K562 (cell line): ENCODE results near the gene ERICH6B. TPM values are rescaled to one million over a fixed set of nuclear protein-coding genes. Genes with fewer than 3 reads are reported as not detected.

Source experiments
- ATAC-seq: fragments of 200-7000 bp; cut with Tn5 transposase; 3 replicates; pipeline ENCODE4 v1.9.1; 2020; ENCODE audit warnings: moderate library complexity
- BruUV-seq: library from RNA; stranded (reverse); fragments of 400-500 nt; replicated peaks from 2 replicates; lab custom pipeline; 2021; lab: Mats Ljungman, UMichigan
- CTCF ChIA-PET: fragments of 300-600 bp; formaldehyde crosslinking; extraction: SDS; loops from one replicate; lab custom pipeline; 2021; ENCODE audit warnings: low intra/inter-chr PET ratio; lab: Yijun Ruan, JAX
- POLR2A ChIA-PET: fragments of 300-600, 350-650 bp; sonication (Branson Sonifier 250); formaldehyde crosslinking; extraction: SDS; loops from one replicate; lab custom pipeline; 2021; ENCODE audit warnings: antibody characterized with exemption, inconsistent platforms; lab: Yijun Ruan, JAX
- DNase-seq, 4 experiments: peaks; one replicate each; pipeline versions ENCODE4 v3.0.0 to v3.0.0-alpha.2; 2011 to 2018; ENCODE audit warnings: low spot score in 3 of 4, mixed read lengths in 3 of 4; ENCODE audit errors: extremely low read depth in 1 of 4
- FAIRE-seq: peaks from 2 replicates; lab custom pipeline; 2011; peaks lifted over from hg19 to GRCh38; lab: Jason Lieb, UNC
- H2AFZ ChIP-seq: 2 replicates; pipeline ENCODE4 v1.6.0; 2011; ENCODE audit warnings: low read depth, low read length, control low read depth, inconsistent platforms
- H3K27ac ChIP-seq: fragments of 200-600 bp; 3 replicates; pipeline ENCODE4 v1.8.0; 2011; ENCODE audit warnings: low read depth, mild to moderate bottlenecking, control low read depth, inconsistent platforms, low read length, moderate library complexity, mixed read lengths; ENCODE audit errors: extremely low read depth
- H3K27me3 ChIP-seq, 2 experiments: fragments of 300-600 bp in 1 of 2; 2 replicates in 1 of 2; 3 replicates in 1 of 2; pipeline versions ENCODE4 v1.6.0 to v1.8.0; 2011; ENCODE audit warnings: inconsistent platforms in 2 of 2, low read length in 2 of 2, mild to moderate bottlenecking in 1 of 2, mixed read lengths in 1 of 2, moderate library complexity in 1 of 2; ENCODE audit not compliant: control insufficient read depth in 2 of 2, insufficient read depth in 2 of 2
- H3K36me3 ChIP-seq: fragments of 300-600 bp; 3 replicates; pipeline ENCODE4 v1.8.0; 2011; ENCODE audit warnings: mild to moderate bottlenecking, low read length, inconsistent platforms; ENCODE audit not compliant: control insufficient read depth, insufficient read depth
- H3K4me1 ChIP-seq, 2 experiments: fragments of 200-600 bp in 1 of 2; replicated peaks in 1 of 2; 2 replicates in 1 of 2; 3 replicates in 1 of 2; pipeline versions ENCODE4 v1.5.1 to v1.8.0; 2011; ENCODE audit warnings: inconsistent platforms in 2 of 2, low read length in 2 of 2, mild to moderate bottlenecking in 1 of 2, mixed read lengths in 1 of 2, moderate library complexity in 1 of 2; ENCODE audit not compliant: control insufficient read depth in 2 of 2, insufficient read depth in 2 of 2
- H3K4me2 ChIP-seq: 2 replicates; pipeline ENCODE4 v1.6.1; 2011; ENCODE audit warnings: low read length, control low read depth, inconsistent platforms, mixed read lengths; ENCODE audit not compliant: insufficient read depth
- H3K4me3 ChIP-seq: fragments of 200-600 bp; sonication (generic), shearing (Covaris generic); 2 replicates; pipeline ENCODE4 v1.5.1; 2016; ENCODE audit warnings: control low read depth, inconsistent platforms
- H3K79me2 ChIP-seq: fragments of 200-600 bp; 3 replicates; pipeline ENCODE4 v1.8.0; 2011; ENCODE audit warnings: low read length, inconsistent platforms; ENCODE audit not compliant: control insufficient read depth, insufficient read depth
- H3K9ac ChIP-seq, 2 experiments: 2 replicates each; pipeline versions ENCODE4 v1.6.0 to v1.6.1; 2011; ENCODE audit warnings: low read depth in 2 of 2, low read length in 2 of 2, control low read depth in 1 of 2, inconsistent platforms in 1 of 2, mild to moderate bottlenecking in 1 of 2, mixed read lengths in 1 of 2; ENCODE audit not compliant: insufficient read depth in 1 of 2
- H3K9me1 ChIP-seq: one replicate; pipeline ENCODE4 v1.6.0; 2011; ENCODE audit warnings: inconsistent platforms, mild to moderate bottlenecking, low read length, moderate library complexity; ENCODE audit not compliant: control insufficient read depth, insufficient read depth
- H3K9me3 ChIP-seq: replicated peaks from 2 replicates; pipeline ENCODE4 v1.5.1; 2011; ENCODE audit warnings: low read depth, low read length, inconsistent platforms; ENCODE audit not compliant: control insufficient read depth, insufficient read depth
- H4K20me1 ChIP-seq: replicated peaks from 2 replicates; pipeline ENCODE4 v1.6.1; 2011; ENCODE audit warnings: low read length, inconsistent platforms, mixed read lengths; ENCODE audit not compliant: control insufficient read depth, insufficient read depth
- CHCHD3 ChIP-seq: fragments of 250-450 bp; sonication (Bioruptor Pico); IDR thresholded peaks from 2 replicates; pipeline ENCODE4 v2.1.2; 2022; ENCODE audit warnings: mild to moderate bottlenecking
- GTF3C2 ChIP-seq: IDR thresholded peaks from 3 replicates; pipeline ENCODE4 v1.6.1; 2011; ENCODE audit warnings: borderline replicate concordance, mild to moderate bottlenecking, moderate library complexity; ENCODE audit not compliant: insufficient read length; ENCODE audit errors: extremely low read depth
- IFI16 ChIP-seq: fragments of 250-450 bp; sonication (Bioruptor Pico); IDR thresholded peaks from 2 replicates; pipeline ENCODE4 v2.1.2; 2022; ENCODE audit warnings: mild to moderate bottlenecking, inconsistent platforms
- PATZ1 ChIP-seq: fragments of 250-450 bp; sonication (Bioruptor Pico); IDR thresholded peaks from 2 replicates; pipeline ENCODE4 v1.5.0; 2020; ENCODE audit warnings: mild to moderate bottlenecking, borderline replicate concordance
- RREB1 ChIP-seq: fragments of 250-450 bp; sonication (Bioruptor Pico); IDR thresholded peaks from 2 replicates; pipeline ENCODE4 v1.4.0; 2020
- ZFPM2 ChIP-seq: fragments of 250-450 bp; sonication (Bioruptor Pico); IDR thresholded peaks from 2 replicates; pipeline ENCODE4 v1.5.1; 2022; ENCODE audit warnings: mild to moderate bottlenecking
- ZNF3 ChIP-seq: fragments of 250-450 bp; sonication (Bioruptor Pico); IDR thresholded peaks from 2 replicates; pipeline ENCODE4 v1.5.0; 2021; ENCODE audit warnings: mild to moderate bottlenecking, moderate library complexity
- WGBS: fragments of 100-300 bp; shearing (Covaris generic); methylation state at CpG from one replicate; pipeline ENCODE4 v1.1.6; 2016; ENCODE audit warnings: low coverage, mixed read lengths; ENCODE audit not compliant: insufficient coverage; ENCODE audit errors: missing lambda C conversion rate; 5-methylcytosine and 5-hydroxymethylcytosine counted together
- in situ Hi-C: fragments of 300-500 bp; cut with MboI; formaldehyde crosslinking; loops from 4 replicates; pipeline ENCODE4 v1.15.0; 2018; ENCODE audit warnings: inconsistent platforms, mixed read lengths
- intact Hi-C: fragments of 100-400 bp; cut with micrococcal nuclease; formaldehyde crosslinking; loops from 2 replicates; pipeline ENCODE4 v1.14.2; 2022
- polyA plus RNA-seq, 8 experiments: library from polyadenylated mRNA; depleted of rRNA in 4 of 8; stranded (reverse) in 5 of 8; unstranded in 3 of 8; fragments of >200 nt; fragmentation: Nextera tagmentation in 2 of 8; fragmentation: Illumina TruSeq in 1 of 8; extraction: Ambion mirVana in 2 of 8; extraction: Trizol in 1 of 8; gene quantifications; 2 replicates each; pipeline versions ENCODE4 v1.2.1 to v1.2.3, GENCODE V29; 2011 to 2014; ENCODE audit warnings: inconsistent platforms in 1 of 8, missing spikeins in 1 of 8
- total RNA-seq, 7 experiments: library from RNA; depleted of rRNA in 6 of 7; stranded (reverse); fragments of >200 nt in 6 of 7; fragmentation: Illumina TruSeq in 2 of 7; extraction: Trizol in 2 of 7; gene quantifications; 2 replicates each; pipeline versions ENCODE4 v1.2.1 to v1.2.3, GENCODE V29; 2011 to 2021; ENCODE audit warnings: low replicate concordance in 1 of 7

ERICH6B gene
- total and polyA plus RNA-seq, 9 of the 15 experiments (the other 6 are each of a cell fraction or from before 2014, with no cell fraction given) = not detected

- Histone ChIP-seq H3K4me1 (peaks cover 0 to 4% of the 10 kb centered on the region in 2 experiments; a peak in 2 of 5 replicates), H3K4me2 (no peak overlapping the region), H3K27ac (no peak overlapping the region), H4K20me1 (no peaks in the 10 kb centered on the region), H3K79me2 (no peaks in the 10 kb centered on the region), H3K36me3 (peaks cover 23% of the 10 kb centered on the region; the same call in 2 of the 3 replicates), H2AFZ (no peak overlapping the region), H3K9me3 (no peaks in the 10 kb centered on the region), H3K4me3 (no peak overlapping the region), H3K27me3 (no peaks in the 10 kb centered on the region), H3K9me1 (no peaks in the 10 kb centered on the region), H3K9ac (no peak overlapping the region)
- FAIRE-seq = no peak
- ChIA-PET POLR2A (interaction anchor here (0.7 kb wide), 1 partner anchor 84 kb away, joined by 3 read pairs; no protein-coding TSS in a partner anchor), CTCF (no interaction called here)
- 11% methylated on average over 2 of the region's 2 CpGs for whole genome bisulfite sequencing
- in situ Hi-C loops (no loop called here), intact Hi-C loops (no loop called here)
- no peak for DNase-seq
- ATAC-seq = no peak
- BruUV-seq = no TSS peak
- TF ChIP-seq ZFPM2 (CRISPR knock-in tag) (no peak), RREB1 (no peak), PATZ1 (no peak), IFI16 (CRISPR knock-in tag) (no peak), CHCHD3 (CRISPR knock-in tag) (no peak), GTF3C2 (no peak), ZNF3 (CRISPR knock-in tag) (no peak)
Observed at GRCh38 chr13:45538382-45538781, 77.2 kb downstream of the ERICH6B start.
